Ishikawa (cell line): ENCODE data around the gene PMFBP1.

ENCODE experiments used
- CEBPB ChIP-seq: IDR thresholded peaks from 2 replicates; pipeline ENCODE4 v1.6.1; 2012
- CREB1 ChIP-seq: IDR thresholded peaks from 2 replicates; pipeline ENCODE4 v1.6.1; 2012; ENCODE audit warnings: low read depth
- EGR1 ChIP-seq: IDR thresholded peaks from 2 replicates; pipeline ENCODE4 v1.6.1; 2012
- EP300 ChIP-seq: IDR thresholded peaks from 2 replicates; pipeline ENCODE4 v1.6.1; 2012; ENCODE audit warnings: borderline replicate concordance
- FOXM1 ChIP-seq: IDR thresholded peaks from 2 replicates; pipeline ENCODE4 v1.6.1; 2012; ENCODE audit warnings: low read depth, borderline replicate concordance
- MAX ChIP-seq: IDR thresholded peaks from 2 replicates; pipeline ENCODE4 v1.6.1; 2012
- NFIC ChIP-seq: IDR thresholded peaks from 2 replicates; pipeline ENCODE4 v1.6.1; 2012
- RAD21 ChIP-seq: IDR thresholded peaks from 2 replicates; pipeline ENCODE4 v1.6.1; 2012; ENCODE audit warnings: low read depth
- TAF1 ChIP-seq: IDR thresholded peaks from 2 replicates; pipeline ENCODE4 v1.6.1; 2012; ENCODE audit warnings: low read depth, mild to moderate bottlenecking
- TCF12 ChIP-seq: IDR thresholded peaks from 2 replicates; pipeline ENCODE4 v1.6.1; 2012; ENCODE audit warnings: low read depth
- TEAD4 ChIP-seq: IDR thresholded peaks from 2 replicates; pipeline ENCODE4 v1.6.1; 2012
- USF1 ChIP-seq: IDR thresholded peaks from 2 replicates; pipeline ENCODE4 v1.6.1; 2012
- YY1 ChIP-seq: IDR thresholded peaks from 2 replicates; pipeline ENCODE4 v1.6.1; 2012; ENCODE audit warnings: low read depth
- ZBTB7A ChIP-seq: IDR thresholded peaks from 2 replicates; pipeline ENCODE4 v1.6.1; 2012; ENCODE audit warnings: low read depth
- TF ChIP-seq, protein P1 (sequence below): IDR thresholded peaks from 2 replicates; pipeline ENCODE4 v1.6.1; 2012; ENCODE audit warnings: low read depth, mild to moderate bottlenecking

PMFBP1 gene

DNA sequence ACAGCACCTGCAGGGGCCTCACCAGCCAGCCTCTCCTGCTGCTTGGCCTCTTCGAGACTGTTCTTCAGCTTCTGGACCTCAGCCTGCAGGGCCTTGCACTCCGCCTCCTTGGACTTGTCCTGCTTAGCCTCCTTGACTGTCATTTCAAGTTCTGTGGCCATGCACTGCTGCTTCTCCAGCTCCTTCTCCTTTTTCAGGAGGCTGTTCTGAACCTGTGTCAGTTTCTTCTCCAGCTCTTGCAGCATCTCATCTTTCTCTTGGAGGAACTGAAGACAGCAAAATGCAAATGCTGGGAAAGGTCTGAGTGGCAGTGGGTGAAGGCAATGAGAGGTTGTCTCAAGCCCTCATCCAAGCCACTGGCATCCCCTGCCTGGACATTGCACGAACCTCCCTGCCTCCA, 39.2 kb downstream of the PMFBP1 start:
- TF ChIP-seq RAD21 (no peak), ZBTB7A (no peak), CREB1 (no peak), FOXM1 (no peak), CEBPB (no peak), TAF1 (no peak), EGR1 (no peak), USF1 (no peak), NFIC (no peak), EP300 (no peak), TCF12 (no peak), YY1 (no peak), TEAD4 (no peak), MAX (no peak)
- TF ChIP-seq, protein P1, sequence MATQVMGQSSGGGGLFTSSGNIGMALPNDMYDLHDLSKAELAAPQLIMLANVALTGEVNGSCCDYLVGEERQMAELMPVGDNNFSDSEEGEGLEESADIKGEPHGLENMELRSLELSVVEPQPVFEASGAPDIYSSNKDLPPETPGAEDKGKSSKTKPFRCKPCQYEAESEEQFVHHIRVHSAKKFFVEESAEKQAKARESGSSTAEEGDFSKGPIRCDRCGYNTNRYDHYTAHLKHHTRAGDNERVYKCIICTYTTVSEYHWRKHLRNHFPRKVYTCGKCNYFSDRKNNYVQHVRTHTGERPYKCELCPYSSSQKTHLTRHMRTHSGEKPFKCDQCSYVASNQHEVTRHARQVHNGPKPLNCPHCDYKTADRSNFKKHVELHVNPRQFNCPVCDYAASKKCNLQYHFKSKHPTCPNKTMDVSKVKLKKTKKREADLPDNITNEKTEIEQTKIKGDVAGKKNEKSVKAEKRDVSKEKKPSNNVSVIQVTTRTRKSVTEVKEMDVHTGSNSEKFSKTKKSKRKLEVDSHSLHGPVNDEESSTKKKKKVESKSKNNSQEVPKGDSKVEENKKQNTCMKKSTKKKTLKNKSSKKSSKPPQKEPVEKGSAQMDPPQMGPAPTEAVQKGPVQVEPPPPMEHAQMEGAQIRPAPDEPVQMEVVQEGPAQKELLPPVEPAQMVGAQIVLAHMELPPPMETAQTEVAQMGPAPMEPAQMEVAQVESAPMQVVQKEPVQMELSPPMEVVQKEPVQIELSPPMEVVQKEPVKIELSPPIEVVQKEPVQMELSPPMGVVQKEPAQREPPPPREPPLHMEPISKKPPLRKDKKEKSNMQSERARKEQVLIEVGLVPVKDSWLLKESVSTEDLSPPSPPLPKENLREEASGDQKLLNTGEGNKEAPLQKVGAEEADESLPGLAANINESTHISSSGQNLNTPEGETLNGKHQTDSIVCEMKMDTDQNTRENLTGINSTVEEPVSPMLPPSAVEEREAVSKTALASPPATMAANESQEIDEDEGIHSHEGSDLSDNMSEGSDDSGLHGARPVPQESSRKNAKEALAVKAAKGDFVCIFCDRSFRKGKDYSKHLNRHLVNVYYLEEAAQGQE: no peak

DNA sequence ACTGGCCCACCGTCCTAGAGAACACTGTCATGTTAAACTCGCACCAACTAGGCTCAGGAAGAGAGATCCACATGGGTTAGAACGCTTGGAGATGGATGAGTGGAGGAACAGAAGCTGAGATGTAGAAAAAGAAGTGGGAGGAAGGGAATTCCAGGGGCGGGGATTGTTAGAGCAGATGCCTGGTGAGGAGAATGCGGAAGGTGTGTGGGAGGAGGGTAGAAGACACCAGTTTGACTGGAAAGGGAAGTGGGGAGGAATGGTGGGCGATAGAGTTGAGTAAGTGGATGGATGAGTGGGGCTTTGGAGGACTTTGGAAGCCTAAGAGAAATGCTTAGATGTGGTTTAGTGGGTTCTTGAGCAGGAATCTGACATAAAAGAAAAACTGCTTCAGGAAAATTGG, 40.9 kb downstream of the PMFBP1 start:
- TF ChIP-seq TCF12 (no peak), TEAD4 (peak; percentile 53), ZBTB7A (no peak), RAD21 (no peak)

DNA sequence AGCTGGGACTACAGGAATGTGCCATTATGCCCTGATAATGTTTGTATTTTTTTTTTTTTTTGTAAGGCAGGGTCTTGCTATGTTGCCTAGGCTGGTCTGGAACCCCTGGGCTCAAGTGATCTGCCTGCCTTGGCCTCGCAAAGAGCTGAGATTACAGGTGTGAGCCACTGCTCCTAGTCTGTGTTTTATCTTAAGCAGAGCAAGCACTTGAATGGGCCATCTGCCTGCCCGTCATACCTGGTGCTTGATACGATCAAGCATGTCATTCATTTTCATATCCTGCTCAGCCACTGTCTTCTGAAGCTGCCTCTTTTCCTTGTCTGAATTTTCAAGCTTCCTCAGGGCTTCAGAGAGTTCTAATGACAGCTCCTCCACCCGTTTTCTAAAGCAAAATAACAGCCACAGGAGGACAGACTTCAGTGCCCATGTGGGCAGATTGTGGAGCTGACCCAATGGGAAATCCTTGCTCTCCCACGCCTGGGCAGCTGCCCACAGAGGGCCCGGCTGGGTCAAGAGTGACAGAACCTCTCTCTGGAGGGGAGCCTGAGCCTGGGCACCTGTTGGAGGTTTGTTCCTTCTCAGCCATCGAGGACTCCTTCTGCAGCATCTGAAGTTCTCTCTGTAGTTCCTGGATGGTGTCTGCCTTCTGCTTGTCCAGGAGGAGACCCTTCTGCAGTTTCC, 41.8 kb downstream of the PMFBP1 start:
- TF ChIP-seq MAX: no peak
- TF ChIP-seq, protein P1: no peak
- no peak for TF ChIP-seq RAD21
- TF ChIP-seq USF1: no peak
- TF ChIP-seq NFIC: no peak
- TF ChIP-seq CREB1: no peak
- TF ChIP-seq TEAD4: no peak
- TF ChIP-seq FOXM1: no peak
- no peak for TF ChIP-seq TCF12
- no peak for TF ChIP-seq EGR1
- no peak for TF ChIP-seq CEBPB
- no peak for TF ChIP-seq ZBTB7A
- no peak for TF ChIP-seq EP300
- TF ChIP-seq TAF1: no peak
- no peak for TF ChIP-seq YY1

DNA sequence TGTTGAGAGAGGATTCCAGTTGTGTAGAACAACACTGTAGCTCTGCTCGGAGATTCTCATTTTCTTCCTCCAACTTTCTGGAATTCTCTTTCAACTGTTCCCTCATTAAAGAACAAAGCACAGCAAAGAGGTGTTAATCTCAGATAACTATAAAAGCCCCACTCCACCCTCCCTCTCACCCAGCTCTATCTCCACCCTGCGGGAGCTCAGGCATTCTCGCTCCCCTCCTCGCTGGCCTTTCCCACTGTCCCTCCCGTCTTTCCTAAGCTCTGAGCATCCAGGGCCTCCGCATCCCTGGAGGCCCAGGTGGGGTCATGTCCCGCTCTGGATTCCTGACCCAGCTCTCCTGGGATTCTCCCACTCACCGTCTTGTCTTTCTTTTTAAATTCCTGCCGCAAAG, 43.3 kb downstream of the PMFBP1 start:
- TF ChIP-seq NFIC: no peak
- no peak for TF ChIP-seq TCF12

DNA sequence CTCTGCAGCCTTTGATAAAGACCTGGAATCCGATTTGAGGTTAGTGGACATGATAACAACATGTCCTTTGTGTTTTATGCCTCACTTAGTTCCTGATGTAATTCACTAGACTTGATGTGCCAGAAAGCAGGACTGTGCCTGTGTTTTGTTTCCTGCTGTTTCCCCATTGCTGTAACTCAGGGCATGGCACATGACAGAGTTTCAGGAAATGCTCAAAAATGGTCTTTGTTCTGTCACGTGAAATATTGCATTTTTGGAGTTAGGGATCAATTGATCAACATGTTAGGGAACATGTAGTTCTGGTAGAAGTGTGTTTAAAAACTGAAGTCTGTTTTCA, 45.6 kb downstream of the PMFBP1 start:
- TF ChIP-seq TEAD4 (no peak), NFIC (no peak), EGR1 (no peak), RAD21 (no peak), FOXM1 (no peak), USF1 (no peak), MAX (no peak), EP300 (no peak), TCF12 (no peak), YY1 (no peak), CEBPB (no peak), CREB1 (no peak), ZBTB7A (no peak), TAF1 (no peak)
- TF ChIP-seq, protein P1: no peak
